ENCODE data around the gene MYDGF.

DNA sequence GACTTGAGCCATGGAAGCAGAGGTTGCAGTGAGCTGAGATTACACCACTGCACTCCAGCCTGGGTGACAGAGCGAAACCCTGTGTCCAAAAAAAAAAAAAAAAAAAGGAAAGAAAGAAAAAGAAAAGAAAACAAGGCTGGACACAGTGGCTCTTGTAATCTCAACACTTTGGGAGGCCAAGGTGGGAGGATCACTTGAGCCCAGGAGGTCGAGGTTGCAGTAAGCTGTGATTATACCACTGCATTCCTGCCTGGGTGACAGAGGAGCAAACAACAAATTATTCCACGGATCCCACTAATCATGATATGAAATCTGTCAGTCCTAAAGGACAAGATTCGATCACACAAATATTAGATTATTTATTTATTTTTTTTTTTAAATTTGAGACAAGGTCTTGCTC is 3.1 kb upstream of the MYDGF start:
- TF ChIP-seq, protein P1, sequence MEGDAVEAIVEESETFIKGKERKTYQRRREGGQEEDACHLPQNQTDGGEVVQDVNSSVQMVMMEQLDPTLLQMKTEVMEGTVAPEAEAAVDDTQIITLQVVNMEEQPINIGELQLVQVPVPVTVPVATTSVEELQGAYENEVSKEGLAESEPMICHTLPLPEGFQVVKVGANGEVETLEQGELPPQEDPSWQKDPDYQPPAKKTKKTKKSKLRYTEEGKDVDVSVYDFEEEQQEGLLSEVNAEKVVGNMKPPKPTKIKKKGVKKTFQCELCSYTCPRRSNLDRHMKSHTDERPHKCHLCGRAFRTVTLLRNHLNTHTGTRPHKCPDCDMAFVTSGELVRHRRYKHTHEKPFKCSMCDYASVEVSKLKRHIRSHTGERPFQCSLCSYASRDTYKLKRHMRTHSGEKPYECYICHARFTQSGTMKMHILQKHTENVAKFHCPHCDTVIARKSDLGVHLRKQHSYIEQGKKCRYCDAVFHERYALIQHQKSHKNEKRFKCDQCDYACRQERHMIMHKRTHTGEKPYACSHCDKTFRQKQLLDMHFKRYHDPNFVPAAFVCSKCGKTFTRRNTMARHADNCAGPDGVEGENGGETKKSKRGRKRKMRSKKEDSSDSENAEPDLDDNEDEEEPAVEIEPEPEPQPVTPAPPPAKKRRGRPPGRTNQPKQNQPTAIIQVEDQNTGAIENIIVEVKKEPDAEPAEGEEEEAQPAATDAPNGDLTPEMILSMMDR (IDR thresholded peaks at IDR 0.05; ENCODE audit: low read length) = no peak
- no peak for TF ChIP-seq EZH2 (optimal IDR thresholded peaks at IDR 0.05; ENCODE audit: low read depth, low read length)

All from MM.1S (cell line).